ENCODE results near the gene PCBP3.

GRCh38 chr21:45991606-45992300, 348.2 kb downstream of the PCBP3 start:
- no peak for TF ChIP-seq CTCF (conservative IDR thresholded peaks at IDR 0.05)
- TF ChIP-seq ZFX (IDR thresholded peaks at IDR 0.05) = no peak

Measured in C4-2B (cell line).